GM10847 (cell line): ENCODE results near the gene SOCS7.

Experiments
- POLR2A ChIP-seq: IDR thresholded peaks from 2 replicates; pipeline ENCODE4 v1.6.1; 2011; ENCODE audit not compliant: insufficient read length; ENCODE audit errors: extremely low read depth

The SOCS7 gene

GRCh38 chr17:38345743-38346142 lies 5.9 kb upstream of the SOCS7 start:
- no peak for TF ChIP-seq POLR2A

DNA sequence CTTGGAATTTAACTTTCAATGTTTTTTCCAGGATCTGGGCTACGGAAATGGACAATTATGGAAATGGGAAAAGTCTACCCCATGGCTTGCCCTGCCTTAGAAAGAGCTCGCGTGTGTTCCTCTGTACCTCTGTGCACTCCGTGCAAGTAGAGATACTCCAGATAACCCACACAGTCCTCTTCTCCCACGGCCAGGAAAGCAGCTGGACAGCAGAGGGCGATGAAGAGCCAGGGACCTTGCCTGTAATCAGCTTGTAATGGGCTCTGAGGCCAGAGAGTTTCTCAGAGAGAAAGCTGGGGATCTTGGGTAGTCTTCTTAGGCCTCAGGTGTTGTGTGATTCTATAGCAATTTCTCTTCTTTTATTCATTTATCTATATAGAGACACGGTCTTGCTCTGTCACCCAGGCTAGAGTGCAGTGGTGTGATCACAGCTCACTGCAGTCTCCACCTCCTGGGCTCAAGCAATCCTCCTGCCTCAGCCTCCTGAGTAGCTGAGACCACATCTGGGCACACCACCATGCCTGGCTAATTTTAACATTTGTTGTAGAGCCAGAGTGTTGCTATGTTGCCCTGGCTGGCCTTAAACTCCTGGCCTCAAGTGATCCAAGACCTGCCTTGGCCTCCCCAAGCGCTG lies 2.4 kb upstream of the SOCS7 start:
- TF ChIP-seq POLR2A: no peak

DNA sequence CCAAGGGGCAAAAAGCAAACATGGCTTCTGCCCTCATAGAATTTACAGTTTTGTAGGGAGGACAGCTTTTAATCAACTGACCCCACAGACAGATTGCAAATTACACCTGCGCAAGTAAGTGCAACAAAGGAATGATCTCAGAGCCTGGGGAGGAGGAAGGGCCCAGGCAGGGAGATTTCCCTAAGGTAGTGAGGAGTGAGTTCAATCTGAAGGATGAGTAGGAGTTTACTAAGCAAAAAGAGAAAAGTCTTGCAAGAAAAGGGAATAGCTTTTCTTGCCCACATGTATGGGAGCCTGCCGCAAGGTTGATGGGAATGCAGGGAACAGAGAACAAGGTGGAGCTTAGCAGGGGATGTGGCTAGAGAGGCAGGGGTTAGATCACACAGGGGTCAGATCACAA lies 1.6 kb upstream of the SOCS7 start:
- no peak for TF ChIP-seq POLR2A

- TF ChIP-seq POLR2A: no peak
These were observed 821 bp downstream of the SOCS7 start for GRCh38 chr17:38352245-38353085.

DNA sequence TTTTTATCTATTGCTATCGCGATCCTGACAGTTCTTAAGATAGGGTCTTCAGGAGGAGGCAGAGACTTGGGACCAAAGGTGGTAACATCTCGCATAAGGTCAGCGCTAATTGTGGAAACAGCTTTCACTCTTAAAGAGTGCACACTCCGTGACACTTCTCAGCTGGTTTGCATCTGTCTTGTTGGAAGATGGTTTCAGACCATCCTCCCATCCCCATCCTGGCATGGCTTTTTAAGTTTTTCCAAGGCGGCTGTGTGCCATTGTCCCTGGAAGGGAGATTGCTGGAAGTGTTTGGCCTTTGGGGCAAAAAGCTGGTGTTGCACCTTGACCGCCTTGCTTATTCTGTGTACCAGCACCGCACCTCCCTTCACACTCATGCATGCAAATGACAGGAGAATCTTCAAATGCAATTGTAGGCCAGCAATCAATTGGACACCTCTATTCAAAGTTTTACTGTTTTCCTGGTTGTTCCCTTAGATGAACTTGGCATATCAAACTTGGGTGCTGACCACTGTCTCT lies 1.5 kb downstream of the SOCS7 start:
- TF ChIP-seq POLR2A: no peak

- TF ChIP-seq POLR2A: no peak
These were observed 2.0 kb downstream of the SOCS7 start for GRCh38 chr17:38353668-38354067.

- TF ChIP-seq POLR2A: no peak
These were observed 2.8 kb downstream of the SOCS7 start for GRCh38 chr17:38354466-38354865.

DNA sequence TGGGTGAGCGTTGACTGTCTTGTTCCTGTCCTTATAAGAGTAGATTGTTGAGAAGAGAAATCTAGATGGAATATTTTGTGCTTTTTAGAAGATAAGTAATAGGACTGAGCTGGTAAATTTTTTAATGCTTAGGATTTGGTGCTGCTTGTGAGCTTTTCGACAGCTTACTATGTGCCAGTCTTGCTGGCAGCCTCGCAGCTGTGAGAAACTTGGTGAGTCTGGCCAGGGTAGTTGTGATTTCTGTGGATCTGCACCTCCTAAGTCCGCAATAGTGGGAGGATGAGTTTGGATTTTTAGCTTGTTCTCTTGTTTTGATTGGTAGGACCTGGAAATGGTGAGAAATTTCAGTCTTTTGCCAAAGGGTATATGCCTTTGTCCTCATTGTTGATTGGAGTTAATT lies 3.6 kb downstream of the SOCS7 start:
- TF ChIP-seq POLR2A: no peak

DNA sequence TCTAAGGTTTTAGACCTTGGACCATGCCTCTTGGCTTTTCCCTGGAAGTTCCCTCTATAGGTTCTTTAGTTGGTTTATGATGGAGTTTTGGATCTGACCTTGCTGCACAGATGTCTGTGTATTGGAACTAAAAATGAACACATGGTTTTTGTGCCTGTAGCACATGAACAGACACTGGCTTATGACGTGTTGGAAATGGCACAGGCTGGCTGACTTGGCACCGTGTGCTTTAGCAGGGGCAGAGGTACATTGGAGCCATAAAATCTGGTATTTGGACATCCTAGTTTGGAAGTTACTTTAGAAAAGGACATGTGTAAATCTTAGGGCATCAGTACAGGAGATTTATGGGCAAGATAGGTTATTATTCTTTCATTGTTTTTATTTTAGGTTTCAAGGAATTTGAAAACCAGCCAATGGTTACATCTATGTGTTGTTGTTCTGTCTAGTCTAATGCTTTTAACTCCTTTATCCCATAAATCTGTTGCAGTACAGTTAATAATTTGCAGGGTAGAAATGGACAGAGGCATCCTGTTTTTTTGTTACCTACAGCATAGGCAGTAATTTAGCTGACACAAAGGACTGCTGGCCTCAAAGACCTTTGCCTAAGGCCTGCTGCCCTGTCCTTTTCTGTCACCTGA lies 6.0 kb downstream of the SOCS7 start:
- no peak for TF ChIP-seq POLR2A

GRCh38 chr17:38358586-38359513 lies 7.2 kb downstream of the SOCS7 start:
- no peak for TF ChIP-seq POLR2A

DNA sequence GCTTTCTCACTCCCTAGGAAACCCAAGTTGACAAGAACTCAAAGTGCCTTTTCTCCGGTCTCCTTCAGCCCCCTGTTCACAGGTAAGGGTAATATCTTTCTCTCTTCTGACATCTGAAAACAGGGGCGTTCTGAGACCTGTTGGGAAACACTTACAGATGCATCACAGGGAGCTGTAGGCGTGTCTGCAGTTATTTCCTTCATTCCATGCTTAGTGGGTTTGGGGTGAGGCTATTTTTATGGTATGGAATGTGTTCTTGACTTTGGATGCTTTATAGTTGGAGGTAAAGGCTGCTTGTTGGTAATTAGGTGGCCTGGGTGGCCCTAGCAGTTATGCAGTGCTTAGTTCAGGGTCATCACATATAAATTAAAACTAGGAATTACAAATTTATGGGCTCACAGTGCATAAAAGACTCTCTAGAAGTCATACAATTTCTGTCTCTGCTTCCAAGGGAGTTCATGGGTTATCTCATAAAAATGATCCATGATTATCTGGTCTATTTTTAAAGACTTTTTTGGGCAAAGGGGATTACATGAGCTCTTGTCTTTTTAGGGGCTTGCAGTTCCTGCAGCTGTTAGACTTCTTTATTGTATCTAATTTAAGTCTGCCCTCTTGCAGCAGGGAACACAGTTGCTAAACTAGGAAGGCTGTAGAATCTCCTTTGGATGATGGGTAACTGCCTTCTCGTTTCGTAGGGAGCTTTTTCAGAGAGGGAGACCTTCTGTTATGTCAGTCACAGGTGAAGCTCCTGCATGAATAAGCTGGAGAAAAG lies 10.2 kb downstream of the SOCS7 start:
- no peak for TF ChIP-seq POLR2A

GRCh38 chr17:38363016-38363415 lies 11.4 kb downstream of the SOCS7 start:
- no peak for TF ChIP-seq POLR2A

- no peak for TF ChIP-seq POLR2A
These were observed 13.1 kb downstream of the SOCS7 start for GRCh38 chr17:38364741-38365140.
